GM12874 (cell line): ENCODE results near the gene FNDC3B.

Source experiments
- CTCF ChIP-seq: IDR thresholded peaks from 2 replicates; pipeline ENCODE4 v1.5.1; 2011; ENCODE audit warnings: low read depth, mild to moderate bottlenecking, control low read depth, low read length, moderate library complexity; ENCODE audit not compliant: insufficient read depth

Gene FNDC3B

GRCh38 chr3:172380632-172381031, 341.3 kb downstream of the FNDC3B start:
- TF ChIP-seq CTCF: no peak

DNA sequence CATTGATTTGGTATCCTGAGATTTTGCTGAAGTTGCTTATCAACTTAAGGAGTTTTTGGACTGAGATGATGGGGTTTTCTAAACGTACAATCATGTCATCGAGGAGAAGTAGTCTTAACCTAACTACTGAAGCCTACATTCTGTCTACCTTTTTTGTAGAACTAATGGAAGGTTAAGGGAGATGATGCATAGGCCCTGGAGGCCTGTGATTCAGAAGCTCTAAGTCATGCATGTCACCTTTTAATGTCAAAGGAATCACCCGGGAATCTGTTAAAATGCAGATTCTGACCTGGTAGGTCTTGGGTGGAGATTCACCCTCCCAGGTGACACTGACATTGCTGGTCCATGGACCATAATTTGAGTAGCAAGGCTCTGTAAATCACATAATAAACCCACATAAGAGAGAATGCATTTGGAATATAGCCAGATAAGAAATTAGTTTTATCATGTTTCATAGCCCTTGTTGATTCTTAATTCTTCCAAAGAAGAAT, 344.0 kb downstream of the FNDC3B start:
- no peak for TF ChIP-seq CTCF

GRCh38 chr3:172384836-172385235, 345.5 kb downstream of the FNDC3B start:
- TF ChIP-seq CTCF: no peak

- no peak for TF ChIP-seq CTCF
Measured at GRCh38 chr3:172387728-172388127, 348.4 kb downstream of the FNDC3B start.

- no peak for TF ChIP-seq CTCF
Measured at GRCh38 chr3:172388412-172389078, 349.2 kb downstream of the FNDC3B start.

DNA sequence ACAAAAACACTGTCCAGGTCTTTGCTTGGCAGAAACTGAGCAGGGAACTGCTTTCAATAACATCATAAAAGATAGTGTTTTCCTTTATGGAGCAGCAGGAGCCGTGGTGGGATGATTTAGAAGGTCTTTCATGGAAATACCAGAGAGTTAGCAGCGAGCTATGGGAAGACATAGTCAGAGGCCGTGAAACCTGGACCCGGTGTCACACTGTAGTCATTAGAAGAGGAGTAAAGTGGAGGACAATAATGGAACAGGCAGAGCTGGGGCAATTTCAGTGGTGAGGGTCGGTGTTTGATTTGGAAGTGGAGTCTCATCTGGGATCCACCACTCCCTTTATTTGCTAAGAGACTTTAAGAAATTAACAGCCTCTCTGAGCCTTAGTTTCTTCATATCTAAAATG, 351.4 kb downstream of the FNDC3B start:
- TF ChIP-seq CTCF: no peak

DNA sequence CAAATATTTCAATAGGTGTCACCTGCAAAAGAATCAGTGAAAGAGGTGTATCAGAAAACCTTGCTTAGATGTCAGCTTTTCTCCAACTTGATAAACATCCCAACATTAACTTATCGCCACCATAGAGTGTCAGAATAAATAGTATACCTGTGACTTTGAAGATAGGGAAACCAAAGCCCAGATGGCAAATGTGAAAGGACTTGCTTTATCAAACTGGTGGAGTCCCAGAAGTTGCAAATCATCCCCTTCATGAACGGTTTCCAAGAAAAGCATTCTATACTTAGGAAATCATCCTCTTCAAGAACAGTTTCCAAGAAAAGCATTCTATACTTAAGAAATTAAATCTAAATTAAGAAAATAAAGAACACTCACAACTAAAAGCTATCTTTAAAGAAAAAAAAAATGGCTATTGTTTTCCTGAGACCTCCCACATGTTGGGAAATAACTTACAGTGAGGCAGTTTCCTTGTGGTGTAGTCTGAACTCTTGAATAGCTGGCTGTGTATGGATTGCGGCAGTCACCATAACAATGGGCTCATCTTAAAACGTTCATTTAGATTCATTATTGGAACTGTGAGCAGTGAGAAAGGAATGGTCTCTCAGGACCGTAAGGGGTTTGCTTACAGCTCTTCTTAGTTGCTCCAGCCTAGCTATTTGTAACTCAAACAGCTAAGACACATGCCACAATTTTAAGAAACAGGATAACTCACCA, 352.4 kb downstream of the FNDC3B start:
- TF ChIP-seq CTCF: no peak
